Activated T-helper 17 cell treated with anti-CD3 and anti-CD28 coated beads, Interleukin-2, amount 50 U/mL, for 72 hours (primary cell): ENCODE measurements around the gene STYK1. TPM values are rescaled to one million over a fixed set of nuclear protein-coding genes. Genes with fewer than 3 reads are reported as not detected.
"Not testable (repeated sequence)": the region's sequence is repeated elsewhere in the genome, so short reads cannot be mapped to it uniquely, and the experiment has no call there.

Experiments used
- ATAC-seq: fragments of 150-1000 bp; cut with Tn5 transposase; replicated peaks from 2 replicates; pipeline ENCODE4 v1.10.0; 2021; ENCODE audit warnings: mild to moderate bottlenecking, moderate library complexity
- H3K27ac Mint-ChIP-seq: one replicate; pipeline ENCODE4 v1.8.0; 2022; ENCODE audit warnings: mixed read lengths
- H3K27me3 Mint-ChIP-seq: one replicate; pipeline ENCODE4 v1.8.0; 2022; ENCODE audit warnings: mixed read lengths
- H3K36me3 Mint-ChIP-seq: one replicate; pipeline ENCODE4 v1.8.0; 2022; ENCODE audit warnings: low read depth, mild to moderate bottlenecking, mixed read lengths
- H3K4me1 Mint-ChIP-seq: one replicate; pipeline ENCODE4 v1.8.0; 2022; ENCODE audit warnings: mixed read lengths
- H3K4me3 Mint-ChIP-seq: one replicate; pipeline ENCODE4 v1.8.0; 2022; ENCODE audit warnings: mild to moderate bottlenecking, mixed read lengths
- H3K9me3 Mint-ChIP-seq: one replicate; pipeline ENCODE4 v1.8.0; 2022; ENCODE audit warnings: mixed read lengths
- total RNA-seq, 2 donors: library from RNA; stranded (reverse); gene quantifications; one replicate each; pipeline ENCODE4 v1.2.3, GENCODE V29; 2022

STYK1 gene
- total RNA-seq, 2 donors from 2014 or later = 0.17 TPM; not detected in 1

DNA sequence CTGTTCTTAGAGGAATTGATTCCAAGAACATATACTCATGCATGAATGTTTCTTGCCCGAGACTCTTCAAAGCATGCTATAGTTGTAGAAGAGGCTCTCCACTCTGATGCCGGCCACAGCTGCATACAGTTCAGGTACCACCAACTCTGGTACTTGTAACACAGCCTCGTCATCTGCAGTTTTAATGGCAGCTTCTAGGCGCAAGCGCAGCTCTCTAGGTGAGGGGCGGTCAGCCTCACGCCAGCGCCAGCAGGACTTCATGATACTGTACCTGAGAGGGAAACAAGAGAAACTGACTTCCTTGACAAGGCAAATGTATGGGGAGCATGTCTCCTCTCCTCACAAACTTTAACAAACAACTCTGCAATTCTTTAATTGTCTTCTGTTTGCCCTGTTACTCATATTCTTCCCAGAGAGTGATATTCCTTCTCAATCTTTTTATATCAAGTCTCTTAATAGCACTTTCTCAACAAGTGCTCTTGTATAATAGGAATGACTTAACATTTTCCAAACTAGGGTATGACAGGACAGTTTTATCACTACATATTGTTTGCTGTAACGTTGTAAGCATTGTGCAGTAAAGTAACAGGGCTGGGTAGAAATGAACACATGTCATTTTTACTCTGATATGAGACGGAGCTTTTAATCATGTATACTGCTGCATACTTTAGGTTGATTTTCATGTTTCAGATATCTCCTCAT lies 53.6 kb downstream of the STYK1 start:
- ATAC-seq = no peak
- Mint-ChIP-seq H3K9me3 (no peaks in the 10 kb centered on the region), H3K36me3 (no peaks in the 10 kb centered on the region), H3K4me1 (no peaks in the 10 kb centered on the region), H3K27ac (no peak overlapping the region), H3K4me3 (no peak overlapping the region), H3K27me3 (peaks cover 39% of the 10 kb centered on the region)

DNA sequence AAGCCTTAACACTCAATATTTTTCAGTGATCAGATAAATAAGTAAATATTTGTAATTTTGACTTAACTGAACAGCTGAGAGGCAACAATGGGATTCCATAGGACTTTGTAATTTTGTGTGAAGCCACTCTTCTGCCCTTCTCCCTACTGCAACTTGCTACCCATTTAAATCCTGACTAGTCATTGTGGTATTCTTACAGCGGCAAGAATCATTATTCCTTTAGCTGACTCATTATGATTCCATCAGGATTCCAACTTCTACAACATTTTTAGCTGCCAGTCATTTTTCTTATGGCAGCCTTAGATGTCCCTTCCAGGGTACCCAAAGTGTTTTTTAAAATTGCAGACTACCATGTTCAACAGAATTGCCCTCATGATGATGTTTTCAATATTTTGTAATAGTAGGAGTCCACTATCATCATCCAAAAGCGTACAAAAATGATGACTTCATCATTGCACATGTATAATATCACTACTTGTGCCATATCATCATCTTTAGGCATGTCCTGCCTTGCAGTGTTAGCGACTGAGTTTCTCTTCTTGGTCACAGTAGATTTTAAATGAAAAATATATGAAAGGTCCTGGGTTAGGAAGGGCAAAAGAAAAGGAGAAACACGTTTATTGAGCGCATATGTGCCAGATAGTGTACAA lies 55.4 kb downstream of the STYK1 start:
- H3K27ac Mint-ChIP-seq = no peak overlapping the region
- H3K9me3 Mint-ChIP-seq = no peaks in the 10 kb centered on the region
- no peak overlapping the region for H3K4me3 Mint-ChIP-seq
- H3K36me3 Mint-ChIP-seq = peaks cover 3% of the 10 kb centered on the region
- ATAC-seq = no peak
- H3K4me1 Mint-ChIP-seq = peaks cover 6% of the 10 kb centered on the region
- peaks cover 36% of the 10 kb centered on the region for H3K27me3 Mint-ChIP-seq

DNA sequence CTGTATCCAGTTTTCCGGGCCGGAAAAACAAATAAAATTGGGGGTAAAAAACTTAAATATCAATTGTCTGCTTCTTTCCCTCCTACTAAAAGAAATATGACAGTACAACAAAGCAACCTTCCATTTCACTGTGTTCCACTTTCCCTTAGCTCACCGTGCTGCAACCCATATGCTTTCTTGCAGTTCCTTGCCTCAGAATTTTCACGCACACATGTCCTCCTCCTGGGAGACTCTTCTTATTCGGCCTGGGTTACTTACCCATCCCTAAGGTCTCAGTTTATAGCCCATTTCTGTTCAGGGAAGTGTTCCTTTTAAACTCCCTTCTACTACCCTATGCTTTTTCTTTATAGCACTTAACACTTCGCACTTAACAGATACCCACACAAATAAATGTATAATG lies 56.0 kb downstream of the STYK1 start:
- peaks cover 9% of the 10 kb centered on the region for H3K4me1 Mint-ChIP-seq
- H3K36me3 Mint-ChIP-seq = peaks cover 9% of the 10 kb centered on the region
- peaks cover 36% of the 10 kb centered on the region for H3K27me3 Mint-ChIP-seq
- no peak overlapping the region for H3K27ac Mint-ChIP-seq
- ATAC-seq = no peak
- no peak overlapping the region for H3K4me3 Mint-ChIP-seq
- no peaks in the 10 kb centered on the region for H3K9me3 Mint-ChIP-seq

DNA sequence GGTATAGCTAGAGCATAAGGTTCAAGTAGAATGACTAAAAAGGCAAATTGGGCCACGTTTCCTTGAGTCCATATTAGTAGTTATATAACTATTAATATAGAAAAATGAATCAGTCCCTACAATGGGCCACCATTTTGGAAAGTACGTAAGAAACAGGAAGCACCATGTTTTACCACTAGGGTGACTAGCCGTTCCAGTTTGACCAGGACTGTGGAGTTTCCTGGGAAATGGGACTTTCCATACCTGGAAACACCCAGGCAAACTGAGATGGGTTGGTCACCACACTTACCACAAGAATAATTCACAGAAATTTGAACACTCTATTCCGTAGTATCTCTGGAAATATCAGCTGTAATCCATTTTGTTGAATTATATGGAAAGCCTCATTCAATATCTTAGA lies 58.3 kb downstream of the STYK1 start:
- peak; percentile 9 for ATAC-seq
- Mint-ChIP-seq H3K4me3 (no peak overlapping the region), H3K27ac (no peak overlapping the region), H3K27me3 (peaks cover 23% of the 10 kb centered on the region), H3K9me3 (no peaks in the 10 kb centered on the region), H3K4me1 (peaks cover 19% of the 10 kb centered on the region), H3K36me3 (peaks cover 33% of the 10 kb centered on the region)

DNA sequence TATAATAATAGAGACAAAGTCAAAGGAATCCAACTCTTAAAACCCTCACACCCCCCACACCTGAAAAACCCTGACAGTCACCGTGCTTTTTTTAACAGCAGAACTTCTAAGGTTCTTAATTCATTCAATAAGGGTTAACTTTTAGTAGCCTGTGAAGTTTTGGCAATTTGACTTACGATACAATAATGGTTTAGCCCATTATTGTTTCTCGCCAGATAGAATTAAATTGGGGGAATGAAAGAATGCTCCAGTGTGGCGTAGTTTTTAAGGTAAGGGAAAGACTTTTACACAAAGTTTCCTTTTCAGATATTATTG lies 59.8 kb downstream of the STYK1 start:
- Mint-ChIP-seq H3K27me3 (peaks cover 13% of the 10 kb centered on the region), H3K4me3 (peak overlapping the region; percentile 92), H3K9me3 (no peaks in the 10 kb centered on the region), H3K27ac (peak overlapping the region; percentile 99), H3K4me1 (peaks cover 19% of the 10 kb centered on the region), H3K36me3 (peaks cover 48% of the 10 kb centered on the region)
- ATAC-seq = no peak

DNA sequence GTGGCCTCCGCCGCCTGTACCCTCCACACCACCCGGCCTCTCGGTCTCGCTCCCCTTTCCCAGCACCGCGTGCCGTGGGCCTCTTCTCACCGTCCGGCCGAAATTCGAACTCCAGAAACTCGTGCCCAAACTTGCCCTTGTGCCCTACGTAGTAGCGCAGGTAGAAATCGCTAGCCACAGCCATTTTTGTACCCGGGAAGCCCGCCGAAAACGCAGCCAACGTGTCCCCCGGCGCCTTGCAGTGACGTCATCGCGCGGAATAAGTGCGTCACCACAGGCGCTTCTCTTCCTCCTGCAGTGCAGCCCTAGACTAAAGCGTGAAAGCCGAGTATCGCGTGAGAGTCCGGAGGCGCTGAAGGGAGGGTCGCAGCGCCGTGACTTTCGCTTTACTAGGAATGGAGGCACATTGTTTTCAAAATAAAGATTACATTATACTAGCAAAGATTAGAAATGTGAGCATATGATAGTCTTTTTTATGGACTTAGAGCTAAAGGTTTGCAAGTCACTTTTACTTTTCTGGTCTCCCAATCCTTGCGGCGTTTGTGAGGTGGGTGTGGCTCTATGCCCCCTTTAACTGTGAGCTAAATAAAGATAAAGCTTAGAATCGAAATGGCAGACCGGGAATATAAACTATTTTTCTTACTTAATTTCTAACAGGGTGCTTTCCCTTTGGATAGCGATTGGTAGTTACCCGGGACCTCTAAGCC lies 60.4 kb downstream of the STYK1 start, which contains the start of gene MAGOHB:
MAGOHB (minus strand) TSS at position 261 of the 707 bp plus-strand sequence; CDS start at position 184, 77 bp downstream.
- Mint-ChIP-seq H3K4me3 (peak within 1 kb of the TSS; percentile 92), H3K4me1 (peaks cover 19% of the 10 kb centered on the region), H3K9me3 (no peaks in the 10 kb centered on the region), H3K36me3 (peaks cover 53% of the 10 kb centered on the region), H3K27ac (peak within 1 kb of the TSS; percentile 99), H3K27me3 (peaks cover 10% of the 10 kb centered on the region)
- ATAC-seq = peak; percentile 98

DNA sequence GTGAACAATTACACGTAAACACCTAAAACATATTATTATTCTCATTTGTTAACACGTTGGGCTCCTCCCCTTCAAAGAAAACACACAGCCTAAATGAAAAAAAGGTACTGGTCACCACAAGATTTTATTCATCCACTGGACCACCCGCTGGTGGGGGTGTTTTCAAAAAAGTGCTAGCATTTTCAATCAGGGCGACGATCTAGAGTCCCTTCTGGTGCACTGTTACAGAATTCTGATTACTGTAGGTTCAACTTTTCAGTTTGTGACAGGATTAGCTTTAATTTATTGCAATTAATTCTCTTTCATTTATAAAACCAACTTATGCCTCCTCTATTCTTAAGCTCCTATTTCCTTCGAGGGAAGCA lies 60.9 kb downstream of the STYK1 start:
- Mint-ChIP-seq H3K27me3 (peaks cover 5% of the 10 kb centered on the region), H3K4me1 (peaks cover 19% of the 10 kb centered on the region), H3K9me3 (no peaks in the 10 kb centered on the region), H3K4me3 (peak overlapping the region; percentile 92), H3K27ac (peak overlapping the region; percentile 99), H3K36me3 (peaks cover 58% of the 10 kb centered on the region)
- ATAC-seq = peak; percentile 8

DNA sequence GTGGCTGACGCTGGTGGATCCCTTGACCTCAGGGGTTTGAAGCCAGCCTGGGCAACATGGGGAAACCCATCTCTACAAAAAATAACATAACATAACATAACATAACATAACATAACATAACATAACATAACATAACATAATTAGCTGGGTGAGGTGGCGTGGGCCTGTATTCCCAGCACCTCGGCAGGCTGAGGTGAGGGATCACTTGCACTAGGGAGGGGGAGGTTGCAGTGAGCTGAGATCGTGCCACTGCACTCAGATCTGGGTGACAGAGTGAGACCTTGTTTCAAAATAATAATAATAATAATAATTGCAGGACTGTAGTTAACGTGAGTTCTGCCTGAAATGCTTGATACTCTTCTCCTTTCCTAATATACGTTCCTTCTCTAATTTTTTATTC lies 61.7 kb downstream of the STYK1 start:
- Mint-ChIP-seq H3K27ac (peak overlapping the region; percentile 99), H3K4me3 (peak overlapping the region; percentile 92), H3K9me3 (no peaks in the 10 kb centered on the region), H3K27me3 (peaks cover 3% of the 10 kb centered on the region), H3K4me1 (peaks cover 19% of the 10 kb centered on the region), H3K36me3 (peaks cover 67% of the 10 kb centered on the region)
- ATAC-seq = no peak

DNA sequence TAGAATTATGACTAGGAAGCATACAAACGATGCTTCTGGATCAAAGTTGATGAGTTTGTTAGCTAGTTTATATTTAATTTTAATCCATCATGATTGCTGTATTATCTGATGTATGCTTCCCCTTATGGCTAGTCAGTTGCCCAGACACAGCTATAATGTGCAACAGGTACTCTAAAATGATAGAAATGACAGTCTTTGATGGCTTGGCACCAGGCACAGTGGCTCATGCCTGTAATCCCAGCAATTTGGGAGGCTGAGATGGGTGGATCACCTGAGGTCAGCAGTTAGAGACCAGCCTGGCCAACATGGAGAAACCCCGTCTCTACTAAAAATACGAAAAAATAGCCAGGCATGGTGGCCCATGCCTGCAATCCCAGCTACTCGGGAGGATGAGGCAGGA lies 62.6 kb downstream of the STYK1 start:
- peaks cover 75% of the 10 kb centered on the region for H3K36me3 Mint-ChIP-seq
- not testable (repeated sequence) for ATAC-seq

DNA sequence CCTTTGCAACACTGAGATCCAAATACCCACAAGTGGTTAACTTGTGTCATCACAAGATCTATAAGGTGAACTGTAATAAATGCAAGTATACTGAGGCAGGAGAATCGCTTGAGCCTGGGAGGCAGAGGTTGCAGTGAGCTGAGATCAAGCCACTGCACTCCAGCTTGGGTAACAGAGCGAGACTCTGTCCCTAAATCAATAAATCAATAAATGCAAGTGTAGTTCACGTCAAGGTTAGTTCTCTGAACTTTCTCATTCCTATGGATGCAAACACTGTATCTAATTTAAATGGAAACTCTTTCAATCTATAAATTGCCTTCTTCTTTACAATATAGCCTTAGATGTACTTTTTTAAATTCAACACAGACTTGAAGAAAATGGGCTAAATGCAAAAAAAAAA lies 63.7 kb downstream of the STYK1 start:
- no peaks in the 10 kb centered on the region for H3K9me3 Mint-ChIP-seq
- peaks cover 19% of the 10 kb centered on the region for H3K4me1 Mint-ChIP-seq
- H3K36me3 Mint-ChIP-seq = peaks cover 86% of the 10 kb centered on the region
- no peaks in the 10 kb centered on the region for H3K27me3 Mint-ChIP-seq
- H3K27ac Mint-ChIP-seq = no peak overlapping the region
- H3K4me3 Mint-ChIP-seq = no peak overlapping the region
- no peak for ATAC-seq

More for the DNA sequence above, 62.6 kb downstream of the STYK1 start:
- peaks cover 19% of the 10 kb centered on the region for H3K4me1 Mint-ChIP-seq
- not testable (repeated sequence) for H3K27ac Mint-ChIP-seq, H3K27me3 Mint-ChIP-seq, H3K9me3 Mint-ChIP-seq
- peak overlapping the region; percentile 92 for H3K4me3 Mint-ChIP-seq

DNA sequence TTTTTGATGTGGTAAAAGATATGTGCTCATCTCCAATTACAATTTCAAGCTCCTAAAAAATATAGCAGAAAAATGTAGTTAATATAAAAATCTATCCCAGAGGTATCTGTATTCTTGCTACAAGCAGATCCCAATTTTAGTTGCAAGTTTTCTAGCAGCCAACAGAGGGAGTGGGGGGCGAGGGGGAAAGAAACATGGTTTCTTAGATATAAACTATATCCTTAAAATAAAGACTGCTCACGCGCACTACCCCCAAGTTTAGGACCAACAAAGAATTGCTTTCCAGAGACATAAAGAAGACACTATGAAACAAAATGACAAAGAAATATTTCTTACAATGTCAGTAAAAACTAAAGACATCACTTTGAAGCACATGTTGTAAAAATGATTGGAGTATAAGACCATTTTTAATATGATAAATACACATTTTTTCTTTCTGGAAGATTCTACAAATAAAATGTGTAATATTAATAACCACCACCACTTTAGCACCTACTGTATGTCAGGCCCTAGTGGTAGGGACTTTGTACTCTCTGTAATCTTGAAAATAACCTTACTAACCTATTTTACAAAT lies 65.9 kb downstream of the STYK1 start:
- H3K27ac Mint-ChIP-seq = no peak overlapping the region
- H3K4me1 Mint-ChIP-seq = peaks cover 10% of the 10 kb centered on the region
- no peaks in the 10 kb centered on the region for H3K27me3 Mint-ChIP-seq
- no peak for ATAC-seq
- H3K36me3 Mint-ChIP-seq = peaks cover 99% of the 10 kb centered on the region
- no peaks in the 10 kb centered on the region for H3K9me3 Mint-ChIP-seq
- no peak overlapping the region for H3K4me3 Mint-ChIP-seq

DNA sequence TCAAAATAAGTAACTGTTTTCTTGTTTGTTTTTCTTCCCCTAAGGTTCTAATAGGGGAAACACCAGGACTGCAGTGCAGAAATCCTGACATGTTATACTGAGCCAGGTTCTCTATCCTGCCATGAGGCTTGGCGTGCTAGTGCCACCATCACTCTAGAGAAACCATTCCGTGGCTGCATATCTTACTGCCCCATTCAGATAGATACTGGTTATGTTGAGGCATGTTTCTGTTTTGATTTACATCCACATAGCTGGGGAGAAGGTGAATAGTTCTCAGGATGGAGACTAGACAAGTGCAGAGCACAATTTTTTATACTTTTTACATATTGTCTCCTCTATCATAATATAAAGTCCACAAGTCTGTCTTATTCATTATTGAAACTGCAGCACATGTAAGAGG lies 72.0 kb downstream of the STYK1 start:
- no peaks in the 10 kb centered on the region for H3K4me1 Mint-ChIP-seq
- H3K4me3 Mint-ChIP-seq = no peak overlapping the region
- peaks cover 69% of the 10 kb centered on the region for H3K36me3 Mint-ChIP-seq
- H3K27ac Mint-ChIP-seq = no peak overlapping the region
- no peak for ATAC-seq
- no peaks in the 10 kb centered on the region for H3K27me3 Mint-ChIP-seq
- no peaks in the 10 kb centered on the region for H3K9me3 Mint-ChIP-seq

DNA sequence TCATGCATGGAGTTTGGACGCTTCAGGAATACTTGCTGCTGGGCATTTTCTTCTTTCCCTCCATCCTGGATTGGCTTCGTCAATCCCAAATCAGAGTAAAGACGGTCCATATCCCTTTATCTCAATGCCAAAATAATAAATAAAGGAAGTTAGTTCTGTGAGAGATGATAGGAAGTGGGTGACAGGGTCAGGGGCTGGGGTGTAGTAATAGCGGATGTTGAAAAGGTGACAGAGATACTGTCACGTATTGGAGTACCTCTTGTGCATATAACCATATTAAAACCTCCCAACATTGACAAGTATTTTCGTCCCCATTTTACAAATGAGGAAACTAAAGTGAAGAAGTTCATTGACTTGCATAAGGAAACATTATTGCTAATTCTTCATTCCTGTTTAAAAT lies 72.9 kb downstream of the STYK1 start:
- ATAC-seq = no peak
- Mint-ChIP-seq H3K4me3 (no peak overlapping the region), H3K4me1 (no peaks in the 10 kb centered on the region), H3K9me3 (no peaks in the 10 kb centered on the region), H3K27ac (no peak overlapping the region), H3K27me3 (no peaks in the 10 kb centered on the region), H3K36me3 (peaks cover 69% of the 10 kb centered on the region)

DNA sequence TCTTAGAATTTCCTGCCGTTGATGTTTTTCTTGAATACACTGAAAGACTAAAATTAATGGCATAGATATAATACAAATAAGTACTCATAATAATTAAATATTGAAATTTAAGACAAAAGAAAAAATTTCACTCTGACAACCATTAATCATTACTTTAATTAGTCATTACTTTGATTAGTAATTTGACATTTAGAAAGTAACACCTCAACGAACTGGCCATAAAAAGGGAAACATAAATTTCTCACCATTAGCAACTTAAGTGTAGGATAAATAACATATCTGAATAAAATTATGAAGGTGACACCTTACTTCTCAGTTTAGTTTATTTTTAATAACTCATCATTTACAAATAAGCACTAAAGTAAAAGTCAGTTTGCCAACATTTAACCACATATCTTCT lies 78.0 kb downstream of the STYK1 start:
- Mint-ChIP-seq H3K4me1 (no peaks in the 10 kb centered on the region), H3K36me3 (peaks cover 50% of the 10 kb centered on the region), H3K4me3 (no peak overlapping the region), H3K27me3 (no peaks in the 10 kb centered on the region), H3K9me3 (no peaks in the 10 kb centered on the region), H3K27ac (no peak overlapping the region)
- ATAC-seq = no peak

DNA sequence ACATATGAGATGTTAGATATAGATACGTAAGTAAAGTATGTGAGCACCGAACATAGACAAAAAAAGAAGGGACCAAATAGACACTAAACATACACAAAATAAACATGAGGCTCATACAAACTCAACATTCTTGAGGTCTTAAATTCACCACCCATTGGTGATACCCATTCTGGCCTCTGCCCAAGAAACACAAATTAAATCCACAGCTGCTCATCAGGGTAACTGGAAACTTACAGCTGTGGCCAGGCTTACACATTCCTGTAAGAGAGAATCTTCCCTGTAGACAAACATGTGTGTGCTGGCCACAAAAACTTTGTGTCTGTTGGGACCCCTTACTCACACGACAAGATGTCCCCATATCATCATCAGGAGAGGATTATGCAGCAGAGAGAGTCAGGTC lies 82.9 kb downstream of the STYK1 start:
- Mint-ChIP-seq H3K27me3 (no peaks in the 10 kb centered on the region), H3K4me3 (no peak overlapping the region), H3K27ac (no peak overlapping the region), H3K9me3 (no peaks in the 10 kb centered on the region), H3K4me1 (no peaks in the 10 kb centered on the region), H3K36me3 (peaks cover 25% of the 10 kb centered on the region)
- no peak for ATAC-seq
